ENCODE measurements around the gene NANP.
"Not testable (repeated sequence)": the region's sequence is repeated elsewhere in the genome, so short reads cannot be mapped to it uniquely, and the experiment has no call there.

NANP gene

DNA sequence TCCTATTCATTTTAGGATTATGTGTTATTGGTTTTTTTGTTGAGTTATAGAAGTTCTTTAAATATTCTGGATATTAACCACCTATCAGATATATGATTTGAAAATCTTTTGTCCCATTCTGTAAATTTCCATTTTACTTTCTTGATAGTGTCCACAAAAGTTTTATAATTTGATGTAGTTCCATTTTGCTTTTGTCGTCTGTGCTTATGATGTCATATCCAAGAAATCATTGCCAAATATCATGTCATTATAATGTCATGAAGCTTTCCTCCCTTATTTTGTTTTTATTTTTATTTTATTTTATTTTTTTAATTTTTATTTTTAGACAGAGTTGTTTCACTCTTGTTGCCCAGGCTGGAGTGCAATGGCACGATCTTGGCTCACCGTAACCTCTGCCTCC, 21.0 kb upstream of the NANP start:
- DNase-seq (ENCODE audit: extremely low read depth, low read depth): no peak
- TF ChIP-seq, protein P1, sequence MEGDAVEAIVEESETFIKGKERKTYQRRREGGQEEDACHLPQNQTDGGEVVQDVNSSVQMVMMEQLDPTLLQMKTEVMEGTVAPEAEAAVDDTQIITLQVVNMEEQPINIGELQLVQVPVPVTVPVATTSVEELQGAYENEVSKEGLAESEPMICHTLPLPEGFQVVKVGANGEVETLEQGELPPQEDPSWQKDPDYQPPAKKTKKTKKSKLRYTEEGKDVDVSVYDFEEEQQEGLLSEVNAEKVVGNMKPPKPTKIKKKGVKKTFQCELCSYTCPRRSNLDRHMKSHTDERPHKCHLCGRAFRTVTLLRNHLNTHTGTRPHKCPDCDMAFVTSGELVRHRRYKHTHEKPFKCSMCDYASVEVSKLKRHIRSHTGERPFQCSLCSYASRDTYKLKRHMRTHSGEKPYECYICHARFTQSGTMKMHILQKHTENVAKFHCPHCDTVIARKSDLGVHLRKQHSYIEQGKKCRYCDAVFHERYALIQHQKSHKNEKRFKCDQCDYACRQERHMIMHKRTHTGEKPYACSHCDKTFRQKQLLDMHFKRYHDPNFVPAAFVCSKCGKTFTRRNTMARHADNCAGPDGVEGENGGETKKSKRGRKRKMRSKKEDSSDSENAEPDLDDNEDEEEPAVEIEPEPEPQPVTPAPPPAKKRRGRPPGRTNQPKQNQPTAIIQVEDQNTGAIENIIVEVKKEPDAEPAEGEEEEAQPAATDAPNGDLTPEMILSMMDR (IDR thresholded peaks at IDR 0.05; ENCODE audit: low read depth, low read length): no peak

- TF ChIP-seq, protein P1 (IDR thresholded peaks at IDR 0.05; ENCODE audit: low read depth, low read length): no peak
- no peak for DNase-seq (ENCODE audit: extremely low read depth, low read depth)
These were observed 19.9 kb upstream of the NANP start for GRCh38 chr20:25643716-25644115.

DNA sequence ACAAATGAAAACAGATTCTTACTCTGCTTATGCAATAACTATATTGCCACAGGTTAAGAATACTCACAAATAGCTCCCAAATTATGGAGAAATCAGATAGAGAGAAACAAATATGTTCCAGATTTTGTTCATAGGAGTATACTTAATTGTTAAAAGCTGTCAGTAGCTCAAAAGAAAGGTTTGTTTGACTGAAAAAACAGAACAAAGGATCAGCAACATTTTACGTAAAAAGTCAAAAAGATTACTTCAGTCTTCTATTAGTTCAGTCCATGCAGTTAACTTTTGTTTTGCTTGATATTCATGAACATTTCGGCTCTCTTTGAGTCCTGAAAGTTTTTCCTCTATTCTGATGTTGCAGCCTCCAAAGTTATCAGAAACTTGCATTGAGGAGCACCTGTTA, 13.4 kb upstream of the NANP start:
- TF ChIP-seq, protein P1 (IDR thresholded peaks at IDR 0.05; ENCODE audit: low read depth, low read length): no peak
- DNase-seq (ENCODE audit: extremely low read depth, low read depth): no peak

GRCh38 chr20:25632940-25633790, 9.4 kb upstream of the NANP start:
- TF ChIP-seq, protein P1 (IDR thresholded peaks at IDR 0.05; ENCODE audit: low read depth, low read length): no peak
- DNase-seq (ENCODE audit: extremely low read depth, low read depth): no peak

DNA sequence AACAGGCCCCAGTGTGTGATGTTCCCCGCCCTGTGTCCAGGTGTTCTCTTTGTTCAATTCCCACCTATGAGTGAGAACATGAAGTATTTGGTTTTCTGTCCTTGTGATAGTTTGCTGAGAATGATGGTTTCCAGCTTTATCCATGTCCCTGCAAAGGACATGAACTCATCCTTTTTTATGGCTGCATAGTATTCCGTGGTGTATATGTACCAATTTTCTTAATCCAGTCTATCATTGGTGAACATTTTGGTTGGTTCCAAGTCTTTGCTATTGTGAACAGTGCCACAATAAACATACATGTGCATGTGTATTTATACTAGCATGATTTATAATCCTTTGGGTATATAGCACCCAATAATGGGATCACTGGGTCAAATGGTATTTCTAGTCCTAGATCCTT, 6.8 kb upstream of the NANP start:
- not testable (repeated sequence) for DNase-seq (ENCODE audit: extremely low read depth, low read depth)

- TF ChIP-seq, protein P1 (IDR thresholded peaks at IDR 0.05; ENCODE audit: low read depth, low read length): no peak
These were observed 6.1 kb upstream of the NANP start for GRCh38 chr20:25629816-25630499.

GRCh38 chr20:25626779-25627178, 3.0 kb upstream of the NANP start:
- TF ChIP-seq, protein P1 (IDR thresholded peaks at IDR 0.05; ENCODE audit: low read depth, low read length): no peak
- no peak for DNase-seq (ENCODE audit: extremely low read depth, low read depth)

More at GRCh38 chr20:25629816-25630499, 6.1 kb upstream of the NANP start:
- no peak for DNase-seq (ENCODE audit: extremely low read depth, low read depth)
